ENCODE measurements around the gene FYB2.
"Not testable (repeated sequence)": the region's sequence is repeated elsewhere in the genome, so short reads cannot be mapped to it uniquely, and the experiment has no call there.

Gene FYB2

GRCh38 chr1:56788102-56788501 lies 31.1 kb downstream of the FYB2 start:
- no peak overlapping the region for H3K27ac ChIP-seq (ENCODE audit: low read depth, low read length)
- no peaks in the 10 kb centered on the region for H3K4me1 ChIP-seq (ENCODE audit: insufficient read depth, low read length)
- no peak overlapping the region for H3K4me3 ChIP-seq (ENCODE audit: low read depth in 1 of 2, low read length in 2 of 2)
- no peaks in the 10 kb centered on the region for H3K27me3 ChIP-seq (ENCODE audit: control insufficient read depth in 1 of 2, insufficient read depth in 2 of 2, low read length in 2 of 2)
- no peaks in the 10 kb centered on the region for H3K36me3 ChIP-seq (ENCODE audit: insufficient read depth, low read length)
- H3K9ac ChIP-seq (ENCODE audit: low read length): no peak overlapping the region
- no peaks in the 10 kb centered on the region for H3K9me3 ChIP-seq (ENCODE audit: low read length)

DNA sequence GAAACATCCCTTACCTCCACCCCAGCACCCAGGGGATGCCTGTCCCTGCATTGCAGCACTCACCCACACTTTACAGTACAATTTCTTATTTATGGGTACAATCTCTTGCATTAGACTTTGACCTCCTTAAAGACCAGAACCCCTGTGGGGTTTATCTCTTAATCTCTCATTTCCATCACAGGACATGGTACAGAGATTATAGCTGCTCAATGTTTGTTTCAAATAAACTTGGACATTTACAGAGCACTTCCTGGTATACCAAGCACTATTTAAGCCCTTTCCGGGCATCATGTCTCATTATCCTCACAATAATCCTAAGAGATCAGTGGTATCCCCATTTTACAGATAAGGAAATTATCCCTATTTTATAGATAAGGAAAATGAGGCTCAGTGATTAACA lies 31.9 kb downstream of the FYB2 start:
- H3K4me3 ChIP-seq (ENCODE audit: low read depth in 1 of 2, low read length in 2 of 2): no peak overlapping the region
- H3K27ac ChIP-seq (ENCODE audit: low read depth, low read length): no peak overlapping the region
- no peaks in the 10 kb centered on the region for H3K9me3 ChIP-seq (ENCODE audit: low read length)
- H3K9ac ChIP-seq (ENCODE audit: low read length): no peak overlapping the region
- H3K27me3 ChIP-seq (ENCODE audit: control insufficient read depth in 1 of 2, insufficient read depth in 2 of 2, low read length in 2 of 2): no peaks in the 10 kb centered on the region
- H3K36me3 ChIP-seq (ENCODE audit: insufficient read depth, low read length): no peaks in the 10 kb centered on the region
- no peaks in the 10 kb centered on the region for H3K4me1 ChIP-seq (ENCODE audit: insufficient read depth, low read length)

DNA sequence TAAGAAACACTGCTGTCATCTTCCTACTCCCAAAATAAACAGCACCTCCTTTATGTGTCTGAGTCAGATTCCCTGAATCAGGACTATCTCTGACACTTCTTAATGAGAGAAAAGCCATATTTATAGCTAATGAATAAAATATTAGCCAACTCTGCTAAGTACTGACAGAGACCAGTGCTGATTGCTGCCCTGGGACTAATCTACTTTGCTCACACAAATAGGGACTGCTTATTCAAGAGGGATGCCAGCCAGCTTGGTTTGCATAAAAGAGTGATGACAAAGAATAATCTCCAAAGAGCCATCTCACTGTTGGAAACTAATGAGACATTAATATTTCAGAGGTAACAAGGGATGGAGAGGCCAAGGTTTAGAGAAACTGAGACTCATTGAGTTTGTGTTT lies 36.4 kb downstream of the FYB2 start:
- H3K9me3 ChIP-seq (ENCODE audit: low read length): no peaks in the 10 kb centered on the region
- no peak overlapping the region for H3K27ac ChIP-seq (ENCODE audit: low read depth, low read length)
- no peaks in the 10 kb centered on the region for H3K36me3 ChIP-seq (ENCODE audit: insufficient read depth, low read length)
- no peaks in the 10 kb centered on the region for H3K4me1 ChIP-seq (ENCODE audit: insufficient read depth, low read length)
- H3K9ac ChIP-seq (ENCODE audit: low read length): no peak overlapping the region
- no peak overlapping the region for H3K4me3 ChIP-seq (ENCODE audit: low read depth in 1 of 2, low read length in 2 of 2)
- H3K27me3 ChIP-seq (ENCODE audit: control insufficient read depth in 1 of 2, insufficient read depth in 2 of 2, low read length in 2 of 2): no peaks in the 10 kb centered on the region

- Histone ChIP-seq H3K9me3 (ENCODE audit: low read length) (no peaks in the 10 kb centered on the region), H3K27me3 (ENCODE audit: control insufficient read depth in 1 of 2, insufficient read depth in 2 of 2, low read length in 2 of 2) (no peaks in the 10 kb centered on the region), H3K4me1 (ENCODE audit: insufficient read depth, low read length) (no peaks in the 10 kb centered on the region), H3K4me3 (ENCODE audit: low read depth in 1 of 2, low read length in 2 of 2) (no peak overlapping the region), H3K9ac (ENCODE audit: low read length) (no peak overlapping the region), H3K27ac (ENCODE audit: low read depth, low read length) (no peak overlapping the region), H3K36me3 (ENCODE audit: insufficient read depth, low read length) (no peaks in the 10 kb centered on the region)
Observed at GRCh38 chr1:56780826-56781225, 38.4 kb downstream of the FYB2 start.

GRCh38 chr1:56780128-56780750 lies 39.0 kb downstream of the FYB2 start:
- Histone ChIP-seq H3K27ac (ENCODE audit: low read depth, low read length) (no peak overlapping the region), H3K27me3 (ENCODE audit: control insufficient read depth in 1 of 2, insufficient read depth in 2 of 2, low read length in 2 of 2) (no peaks in the 10 kb centered on the region), H3K4me1 (ENCODE audit: insufficient read depth, low read length) (no peaks in the 10 kb centered on the region)

GRCh38 chr1:56777972-56778371 lies 41.2 kb downstream of the FYB2 start:
- Histone ChIP-seq H3K9ac (ENCODE audit: low read length) (no peak overlapping the region), H3K27ac (ENCODE audit: low read depth, low read length) (no peak overlapping the region), H3K4me3 (ENCODE audit: low read depth in 1 of 2, low read length in 2 of 2) (no peak overlapping the region), H3K27me3 (ENCODE audit: control insufficient read depth in 1 of 2, insufficient read depth in 2 of 2, low read length in 2 of 2) (no peaks in the 10 kb centered on the region), H3K4me1 (ENCODE audit: insufficient read depth, low read length) (no peaks in the 10 kb centered on the region), H3K9me3 (ENCODE audit: low read length) (no peaks in the 10 kb centered on the region), H3K36me3 (ENCODE audit: insufficient read depth, low read length) (no peaks in the 10 kb centered on the region)

More at GRCh38 chr1:56780128-56780750, 39.0 kb downstream of the FYB2 start:
- Histone ChIP-seq H3K36me3 (ENCODE audit: insufficient read depth, low read length) (no peaks in the 10 kb centered on the region), H3K4me3 (ENCODE audit: low read depth in 1 of 2, low read length in 2 of 2) (no peak overlapping the region), H3K9ac (ENCODE audit: low read length) (no peak overlapping the region), H3K9me3 (ENCODE audit: low read length) (no peaks in the 10 kb centered on the region)

DNA sequence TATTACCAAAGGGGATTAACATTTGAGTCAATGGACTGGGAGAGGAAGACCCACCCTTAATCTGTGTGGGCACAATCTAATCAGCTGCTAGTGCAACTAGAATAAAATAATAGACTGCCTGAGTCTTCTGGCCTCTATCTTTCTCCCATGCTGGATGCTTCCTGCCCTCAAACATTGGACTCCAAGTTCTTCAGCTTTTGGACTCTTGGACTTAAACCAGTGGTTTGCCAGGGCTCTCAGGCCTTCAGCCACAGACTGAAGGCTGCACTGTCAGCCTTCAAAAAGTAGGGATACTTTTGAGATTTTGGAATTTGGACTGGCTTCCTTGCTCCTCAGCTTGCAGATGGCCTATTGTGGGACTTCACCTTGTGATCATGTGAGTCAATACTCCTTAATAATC lies 44.5 kb downstream of the FYB2 start:
- not testable (repeated sequence) for H3K36me3 ChIP-seq (ENCODE audit: insufficient read depth, low read length); H3K4me1 ChIP-seq (ENCODE audit: insufficient read depth, low read length); H3K9me3 ChIP-seq (ENCODE audit: low read length); H3K27me3 ChIP-seq (ENCODE audit: control insufficient read depth in 1 of 2, insufficient read depth in 2 of 2, low read length in 2 of 2); H3K9ac ChIP-seq (ENCODE audit: low read length); H3K4me3 ChIP-seq (ENCODE audit: low read depth in 1 of 2, low read length in 2 of 2); H3K27ac ChIP-seq (ENCODE audit: low read depth, low read length)

DNA sequence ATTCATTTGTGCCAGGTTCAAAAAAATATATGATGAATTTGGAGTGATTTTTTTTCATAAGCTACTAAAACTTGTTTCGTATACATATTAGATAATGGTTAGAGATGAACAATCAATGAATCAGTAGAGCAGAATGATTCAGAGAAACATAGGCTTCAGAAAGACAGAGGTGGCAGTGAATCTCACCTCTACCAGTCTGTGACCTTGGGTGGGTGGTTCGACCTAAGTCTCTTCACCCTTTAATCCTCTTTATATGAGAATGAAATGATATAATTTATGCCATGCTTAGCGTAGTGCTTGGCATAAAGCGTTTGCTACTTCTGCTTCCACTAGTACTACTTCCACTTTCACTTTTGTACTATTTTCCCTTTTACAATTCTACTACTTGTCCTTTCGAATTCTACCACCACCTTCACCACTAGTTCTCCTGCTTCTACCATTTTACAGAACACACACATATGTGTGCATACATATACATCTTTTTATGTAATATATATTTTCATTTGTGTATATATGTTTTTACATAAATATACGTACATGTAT lies 45.1 kb downstream of the FYB2 start:
- Histone ChIP-seq H3K4me3 (ENCODE audit: low read depth in 1 of 2, low read length in 2 of 2) (no peak overlapping the region), H3K27ac (ENCODE audit: low read depth, low read length) (no peak overlapping the region), H3K27me3 (ENCODE audit: control insufficient read depth in 1 of 2, insufficient read depth in 2 of 2, low read length in 2 of 2) (no peaks in the 10 kb centered on the region), H3K9me3 (ENCODE audit: low read length) (no peaks in the 10 kb centered on the region), H3K4me1 (ENCODE audit: insufficient read depth, low read length) (no peaks in the 10 kb centered on the region), H3K9ac (ENCODE audit: low read length) (no peak overlapping the region), H3K36me3 (ENCODE audit: insufficient read depth, low read length) (no peaks in the 10 kb centered on the region)

GRCh38 chr1:56773341-56774066 lies 45.7 kb downstream of the FYB2 start:
- no peaks in the 10 kb centered on the region for H3K9me3 ChIP-seq (ENCODE audit: low read length)
- no peaks in the 10 kb centered on the region for H3K4me1 ChIP-seq (ENCODE audit: insufficient read depth, low read length)
- H3K9ac ChIP-seq (ENCODE audit: low read length): no peak overlapping the region
- H3K27ac ChIP-seq (ENCODE audit: low read depth, low read length): no peak overlapping the region
- no peaks in the 10 kb centered on the region for H3K27me3 ChIP-seq (ENCODE audit: control insufficient read depth in 1 of 2, insufficient read depth in 2 of 2, low read length in 2 of 2)
- H3K4me3 ChIP-seq (ENCODE audit: low read depth in 1 of 2, low read length in 2 of 2): no peak overlapping the region
- H3K36me3 ChIP-seq (ENCODE audit: insufficient read depth, low read length): no peaks in the 10 kb centered on the region

DNA sequence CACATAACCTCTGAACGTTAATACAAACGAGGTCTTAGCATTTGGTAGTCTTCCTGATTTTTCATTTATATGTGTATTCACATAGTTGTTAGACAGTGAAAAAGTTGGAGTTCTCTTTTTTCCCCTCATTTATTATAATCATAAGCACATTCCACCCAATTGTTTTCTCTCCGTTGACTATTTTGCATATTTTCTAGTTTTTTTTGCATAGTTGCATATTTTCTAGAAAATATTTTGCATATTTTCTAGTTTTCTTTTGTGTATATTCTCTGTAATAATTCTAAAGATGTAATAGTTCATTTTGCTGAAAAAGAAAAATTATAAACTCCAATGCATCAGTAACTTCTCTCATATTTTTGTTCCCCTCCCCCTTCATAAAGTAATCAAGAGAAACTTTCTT lies 47.5 kb downstream of the FYB2 start:
- no peaks in the 10 kb centered on the region for H3K4me1 ChIP-seq (ENCODE audit: insufficient read depth, low read length)
- H3K4me3 ChIP-seq (ENCODE audit: low read depth in 1 of 2, low read length in 2 of 2): no peak overlapping the region
- no peaks in the 10 kb centered on the region for H3K36me3 ChIP-seq (ENCODE audit: insufficient read depth, low read length)
- H3K9me3 ChIP-seq (ENCODE audit: low read length): no peaks in the 10 kb centered on the region
- H3K9ac ChIP-seq (ENCODE audit: low read length): no peak overlapping the region
- no peaks in the 10 kb centered on the region for H3K27me3 ChIP-seq (ENCODE audit: control insufficient read depth in 1 of 2, insufficient read depth in 2 of 2, low read length in 2 of 2)
- no peak overlapping the region for H3K27ac ChIP-seq (ENCODE audit: low read depth, low read length)

GRCh38 chr1:56758794-56759193 lies 60.4 kb downstream of the FYB2 start:
- Histone ChIP-seq H3K27ac (ENCODE audit: low read depth, low read length) (no peak overlapping the region), H3K27me3 (ENCODE audit: control insufficient read depth in 1 of 2, insufficient read depth in 2 of 2, low read length in 2 of 2) (no peaks in the 10 kb centered on the region), H3K4me1 (ENCODE audit: insufficient read depth, low read length) (no peaks in the 10 kb centered on the region), H3K9me3 (ENCODE audit: low read length) (no peaks in the 10 kb centered on the region), H3K36me3 (ENCODE audit: insufficient read depth, low read length) (no peaks in the 10 kb centered on the region), H3K9ac (ENCODE audit: low read length) (no peak overlapping the region), H3K4me3 (ENCODE audit: low read depth in 1 of 2, low read length in 2 of 2) (no peak overlapping the region)

DNA sequence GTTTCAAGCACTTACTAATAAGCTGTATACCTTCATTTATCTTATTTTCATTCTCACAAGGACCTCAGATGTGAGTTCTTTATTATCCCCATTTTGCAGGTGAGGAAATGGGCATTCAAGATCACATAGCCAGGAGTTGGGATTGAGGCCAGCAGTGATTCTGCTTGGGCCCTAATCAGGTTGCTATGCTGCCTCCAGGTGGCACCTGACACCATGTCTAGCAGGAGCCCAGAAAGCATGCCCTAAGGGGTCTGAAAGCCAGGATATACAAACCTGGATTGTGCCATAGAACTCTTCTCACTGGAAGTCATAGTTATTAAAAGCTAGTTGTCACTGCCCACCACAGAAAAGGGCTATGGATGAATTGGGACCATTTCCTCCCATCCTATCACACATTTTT lies 61.1 kb downstream of the FYB2 start:
- Histone ChIP-seq H3K36me3 (ENCODE audit: insufficient read depth, low read length) (no peaks in the 10 kb centered on the region), H3K4me1 (ENCODE audit: insufficient read depth, low read length) (no peaks in the 10 kb centered on the region), H3K27me3 (ENCODE audit: control insufficient read depth in 1 of 2, insufficient read depth in 2 of 2, low read length in 2 of 2) (no peaks in the 10 kb centered on the region), H3K4me3 (ENCODE audit: low read depth in 1 of 2, low read length in 2 of 2) (no peak overlapping the region), H3K9ac (ENCODE audit: low read length) (no peak overlapping the region), H3K27ac (ENCODE audit: low read depth, low read length) (no peak overlapping the region), H3K9me3 (ENCODE audit: low read length) (no peaks in the 10 kb centered on the region)
